T follicular helper cell (primary cell): ENCODE data around the gene LRRC42.

Experiments used
- DNase-seq: peaks from one replicate; pipeline ENCODE4 v3.0.0-alpha.2; 2020; ENCODE audit warnings: low read depth

LRRC42 gene

GRCh38 chr1:53942127-53942957, 3.8 kb upstream of the LRRC42 start:
- no peak for DNase-seq

- no peak for DNase-seq
Measured at GRCh38 chr1:53943090-53943489, 3.1 kb upstream of the LRRC42 start.

GRCh38 chr1:53943490-53944043, 2.6 kb upstream of the LRRC42 start:
- DNase-seq, result no peak

- no peak for DNase-seq
Measured at GRCh38 chr1:53944469-53945182, 1.5 kb upstream of the LRRC42 start.

- no peak for DNase-seq
Measured at GRCh38 chr1:53945183-53945432, 1.0 kb upstream of the LRRC42 start.

GRCh38 chr1:53945433-53946251, 508 bp upstream of the LRRC42 start, which contains the start of gene IFT25:
TSS of gene IFT25 (minus strand) at chr1:53945699. CDS start at chr1:53940082, 5,617 bp downstream.
- DNase-seq, result peak; percentile 98

- DNase-seq, result no peak
Measured at GRCh38 chr1:53947172-53947907, 1.2 kb downstream of the LRRC42 start.

- no peak for DNase-seq
Measured at GRCh38 chr1:53948291-53948690, 2.1 kb downstream of the LRRC42 start.

GRCh38 chr1:53949023-53949990, 3.2 kb downstream of the LRRC42 start:
- no peak for DNase-seq

- no peak for DNase-seq
Measured at GRCh38 chr1:53951697-53952096, 5.5 kb downstream of the LRRC42 start.

- no peak for DNase-seq
Measured at GRCh38 chr1:53954128-53954527, 8.0 kb downstream of the LRRC42 start.

- DNase-seq, result no peak
Measured at GRCh38 chr1:53956308-53957168, 10.4 kb downstream of the LRRC42 start.

GRCh38 chr1:53957194-53957818, 11.2 kb downstream of the LRRC42 start:
- DNase-seq, result no peak

- no peak for DNase-seq
Measured at GRCh38 chr1:53959664-53960250, 13.6 kb downstream of the LRRC42 start.

- no peak for DNase-seq
Measured at GRCh38 chr1:53962395-53962794, 16.2 kb downstream of the LRRC42 start.

GRCh38 chr1:53963460-53963859, 17.3 kb downstream of the LRRC42 start:
- no peak for DNase-seq

- no peak for DNase-seq
Measured at GRCh38 chr1:53964109-53964508, 18.0 kb downstream of the LRRC42 start.

- DNase-seq, result no peak
Measured at GRCh38 chr1:53966794-53967193, 20.6 kb downstream of the LRRC42 start.
